ENCODE data around the gene MTG1. TPM values are rescaled to one million over a fixed set of nuclear protein-coding genes. Genes with fewer than 3 reads are reported as not detected.

MTG1 gene
- total RNA-seq, 1 donor from 2014 or later: 57.5 TPM

- Histone ChIP-seq H3K9me3 (no peaks in the 10 kb centered on the region), H3K4me1 (no peaks in the 10 kb centered on the region), H3K27me3 (no peaks in the 10 kb centered on the region), H3K4me3 (no peak overlapping the region), H3K27ac (no peak overlapping the region), H3K36me3 (no peaks in the 10 kb centered on the region)
- intact Hi-C loops (cut with DNase I): no loop called here
- TF ChIP-seq POLR2AphosphoS5 (IDR thresholded peaks at IDR 0.05; ENCODE audit: insufficient read depth in 1 of 2, low read depth in 1 of 2) (no peak), POLR2A (IDR thresholded peaks at IDR 0.05) (no peak), CTCF (IDR thresholded peaks at IDR 0.05) (no peak)
- peak; percentile 61 to 69 for DNase-seq (ENCODE audit: extremely low spot score in 2 of 2)
Measured at GRCh38 chr10:133459454-133460207, 65.7 kb downstream of the MTG1 start.

GRCh38 chr10:133460208-133460769 is 66.3 kb downstream of the MTG1 start:
- no peak overlapping the region for H3K4me3 ChIP-seq
- no peaks in the 10 kb centered on the region for H3K36me3 ChIP-seq
- TF ChIP-seq POLR2A (IDR thresholded peaks at IDR 0.05) (no peak), POLR2AphosphoS5 (IDR thresholded peaks at IDR 0.05; ENCODE audit: insufficient read depth in 1 of 2, low read depth in 1 of 2) (no peak), CTCF (IDR thresholded peaks at IDR 0.05) (no peak)
- no peaks in the 10 kb centered on the region for H3K9me3 ChIP-seq
- peak in 1 of 2 donors; percentile 46 for DNase-seq (ENCODE audit: extremely low spot score in 2 of 2)
- H3K27ac ChIP-seq: no peak overlapping the region
- no peaks in the 10 kb centered on the region for H3K4me1 ChIP-seq
- intact Hi-C loops (cut with DNase I): no loop called here
- H3K27me3 ChIP-seq: no peaks in the 10 kb centered on the region

GRCh38 chr10:133461027-133461426 is 67.1 kb downstream of the MTG1 start:
- intact Hi-C loops (cut with DNase I): no loop called here
- Histone ChIP-seq H3K27me3 (no peaks in the 10 kb centered on the region), H3K36me3 (no peaks in the 10 kb centered on the region), H3K4me3 (no peak overlapping the region), H3K4me1 (no peaks in the 10 kb centered on the region), H3K9me3 (no peaks in the 10 kb centered on the region), H3K27ac (no peak overlapping the region)
- DNase-seq (ENCODE audit: extremely low spot score in 2 of 2): peak; percentile 29 to 64
- no peak for TF ChIP-seq POLR2A (IDR thresholded peaks at IDR 0.05)
- TF ChIP-seq CTCF (IDR thresholded peaks at IDR 0.05): no peak
- TF ChIP-seq POLR2AphosphoS5 (IDR thresholded peaks at IDR 0.05; ENCODE audit: insufficient read depth in 1 of 2, low read depth in 1 of 2): no peak

- peak in 1 of 2 donors; percentile 34 for DNase-seq (ENCODE audit: extremely low spot score in 2 of 2)
- intact Hi-C loops (cut with DNase I): no loop called here
- H3K4me1 ChIP-seq: no peaks in the 10 kb centered on the region
- TF ChIP-seq CTCF (IDR thresholded peaks at IDR 0.05): no peak
- TF ChIP-seq POLR2AphosphoS5 (IDR thresholded peaks at IDR 0.05; ENCODE audit: insufficient read depth in 1 of 2, low read depth in 1 of 2): no peak
- no peak overlapping the region for H3K27ac ChIP-seq
- H3K4me3 ChIP-seq: no peak overlapping the region
- H3K36me3 ChIP-seq: no peaks in the 10 kb centered on the region
- no peaks in the 10 kb centered on the region for H3K27me3 ChIP-seq
- no peaks in the 10 kb centered on the region for H3K9me3 ChIP-seq
Measured at GRCh38 chr10:133461841-133462240, 67.9 kb downstream of the MTG1 start.
